Naive thymus-derived CD8-positive, alpha-beta T cell (primary cell): ENCODE results near the gene RGS19. TPM values are rescaled to one million over a fixed set of nuclear protein-coding genes. Genes with fewer than 3 reads are reported as not detected.
A peak's percentile ranks its signal among the peaks of the same experiment; 100 is the strongest.

Source experiments
- ATAC-seq, 2 donors: fragments of 150-1000 bp; cut with Tn5 transposase in 1 of 2; sonication (Bioruptor Pico), chemical (Tn5 transposase) in 1 of 2; 1 replicate in 1 of 2; 2 replicates in 1 of 2; pipeline ENCODE4 v1.10.0; 2021; ENCODE audit warnings: mild to moderate bottlenecking in 2 of 2, moderate library complexity in 2 of 2
- POLR2A ChIA-PET: fragments of 350-600 bp; sonication (Branson Sonifier 250); formaldehyde crosslinking; loops from one replicate; lab custom pipeline; 2021; ENCODE audit warnings: antibody characterized with exemption; lab: Charles Lee
- DNase-seq, 10 donors: peaks; one replicate each; pipeline versions ENCODE4 v3.0.0 to v3.0.0-alpha.2; 2020 to 2022
- H3K27ac Mint-ChIP-seq, 10 donors: one replicate each; pipeline ENCODE4 v1.8.0; 2020 to 2022; ENCODE audit warnings: mild to moderate bottlenecking in 10 of 10, mixed read lengths in 10 of 10, moderate library complexity in 4 of 10, inconsistent platforms in 1 of 10
- H3K27me3 Mint-ChIP-seq, 5 donors: one replicate each; pipeline ENCODE4 v1.8.0; 2021 to 2022; ENCODE audit warnings: mixed read lengths in 5 of 5
- H3K36me3 Mint-ChIP-seq, 3 donors: one replicate each; pipeline ENCODE4 v1.8.0; 2020 to 2022; ENCODE audit warnings: mixed read lengths in 3 of 3, mild to moderate bottlenecking in 2 of 3, inconsistent platforms in 1 of 3
- H3K4me1 Mint-ChIP-seq, 4 donors: one replicate each; pipeline ENCODE4 v1.8.0; 2021 to 2022; ENCODE audit warnings: mixed read lengths in 4 of 4
- H3K4me3 Mint-ChIP-seq, 10 donors: one replicate each; pipeline ENCODE4 v1.8.0; 2020 to 2022; ENCODE audit warnings: mild to moderate bottlenecking in 10 of 10, mixed read lengths in 10 of 10, moderate library complexity in 6 of 10, inconsistent platforms in 1 of 10
- H3K9me3 Mint-ChIP-seq, 9 donors: one replicate each; pipeline ENCODE4 v1.8.0; 2020 to 2022; ENCODE audit warnings: mixed read lengths in 9 of 9, mild to moderate bottlenecking in 3 of 9, inconsistent platforms in 1 of 9, moderate library complexity in 1 of 9
- polyA plus RNA-seq, 3 donors: library from polyadenylated mRNA; unstranded; fragments of 300-500 nt; fragmentation: Illumina TruSeq; gene quantifications; one replicate each; pipeline ENCODE4 v1.2.3, GENCODE V29; 2021
- total RNA-seq, 8 experiments: library from RNA in 2 of 8; stranded (reverse) in 2 of 8; gene quantifications; one replicate each; pipeline ENCODE4 v1.2.3 and lab custom pipeline; 2021 to 2026

The RGS19 gene
- total and polyA plus RNA-seq, 5 experiments from 2014 or later: 16.9 to 67.5 (median 50.9) TPM

- peak; percentile 60 to 85 (median 71) for DNase-seq
- POLR2A ChIA-PET: interaction anchor here (0.5 to 4.7 kb wide), 20 partner anchors 10 to 902 kb away, joined by 3 to 47 read pairs (median 4); partner anchors contain the start of genes ARFRP1, NPBWR2, PCMTD2 and PRPF6
- Mint-ChIP-seq H3K9me3 (no peaks in the 10 kb centered on the region), H3K4me3 (peak overlapping the region; percentile 79 to 95 (median 92)), H3K4me1 (peaks cover 17 to 58% (median 48%) of the 10 kb centered on the region in 4 donors), H3K36me3 (peaks cover 0 to 29% (median 0%) of the 10 kb centered on the region in 3 donors), H3K27me3 (no peaks in the 10 kb centered on the region), H3K27ac (peak overlapping the region; percentile 80 to 94 (median 87))
- peak; percentile 62 to 75 for ATAC-seq
Measured at GRCh38 chr20:64077876-64078551, 1.3 kb downstream of the RGS19 start.

DNA sequence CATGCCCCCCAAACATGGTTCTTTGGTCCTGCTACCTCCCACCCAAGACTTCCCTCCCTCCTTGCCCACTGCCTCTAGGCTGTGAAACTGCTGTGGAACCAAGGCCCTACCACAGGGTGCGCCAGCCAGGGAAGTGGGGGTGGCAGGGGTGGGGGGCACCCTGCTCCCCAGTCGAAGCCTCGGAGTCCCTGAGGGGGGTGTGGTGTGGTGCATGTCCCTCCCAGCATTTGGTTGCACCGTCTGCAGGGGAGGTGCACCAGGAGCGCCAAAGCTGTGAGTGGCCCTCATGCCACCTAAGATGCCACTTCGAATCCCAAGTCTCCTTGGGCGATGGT is 1.8 kb downstream of the RGS19 start:
- no peaks in the 10 kb centered on the region for H3K27me3 Mint-ChIP-seq
- peak overlapping the region; percentile 80 to 94 (median 87) for H3K27ac Mint-ChIP-seq
- no peaks in the 10 kb centered on the region for H3K9me3 Mint-ChIP-seq
- H3K4me3 Mint-ChIP-seq: peak overlapping the region; percentile 79 to 95 (median 92)
- ATAC-seq: peak in 1 of 2 donors; percentile 8
- H3K4me1 Mint-ChIP-seq: peaks cover 16 to 53% (median 44%) of the 10 kb centered on the region in 4 donors
- no peak for DNase-seq
- POLR2A ChIA-PET: interaction anchor here (0.5 to 4.7 kb wide), 16 partner anchors 10 to 902 kb away, joined by 3 to 47 read pairs (median 4); partner anchors contain the start of genes ARFRP1, PCMTD2, PRPF6 and TCEA2
- H3K36me3 Mint-ChIP-seq: peaks cover 0 to 31% (median 0%) of the 10 kb centered on the region in 3 donors

- POLR2A ChIA-PET: interaction anchor here (0.6 to 4.7 kb wide), 11 partner anchors 9 to 181 kb away, joined by 3 to 47 read pairs (median 7); partner anchors contain the start of genes TCEA2 and UCKL1
- ATAC-seq: peak in 1 of 2 donors; percentile 1
- Mint-ChIP-seq H3K4me1 (peaks cover 14 to 53% (median 40%) of the 10 kb centered on the region in 4 donors), H3K27me3 (no peaks in the 10 kb centered on the region), H3K36me3 (peaks cover 0 to 33% (median 0%) of the 10 kb centered on the region in 3 donors), H3K4me3 (peak overlapping the region; percentile 79 to 95 (median 92)), H3K9me3 (no peaks in the 10 kb centered on the region), H3K27ac (peak overlapping the region; percentile 43 to 94 (median 84))
- peak in 3 of 10 donors; percentile 35 to 47 (median 39) for DNase-seq
Measured at GRCh38 chr20:64077094-64077493, 2.2 kb downstream of the RGS19 start.

GRCh38 chr20:64076061-64076997 is 3.0 kb downstream of the RGS19 start:
- peak overlapping the region in 9 of 10 donors; percentile 14 to 95 (median 39) for H3K4me3 Mint-ChIP-seq
- POLR2A ChIA-PET: interaction anchor here (0.6 to 4.7 kb wide), 8 partner anchors 9 to 120 kb away, joined by 3 to 47 read pairs (median 13); partner anchors contain the start of genes TCEA2 and UCKL1
- peaks cover 0 to 33% (median 0%) of the 10 kb centered on the region in 3 donors for H3K36me3 Mint-ChIP-seq
- H3K27ac Mint-ChIP-seq: peak overlapping the region in 8 of 10 donors; percentile 15 to 88 (median 60)
- no peak for ATAC-seq
- H3K4me1 Mint-ChIP-seq: peaks cover 9 to 48% (median 36%) of the 10 kb centered on the region in 4 donors
- H3K9me3 Mint-ChIP-seq: no peaks in the 10 kb centered on the region
- no peaks in the 10 kb centered on the region for H3K27me3 Mint-ChIP-seq
- DNase-seq: no peak

- POLR2A ChIA-PET: interaction anchor here (4.6 to 4.7 kb wide), 2 partner anchors 8 to 11 kb away, joined by 21 to 47 read pairs; no protein-coding TSS in a partner anchor
- no peak for ATAC-seq
- Mint-ChIP-seq H3K9me3 (no peaks in the 10 kb centered on the region), H3K4me1 (peaks cover 9 to 40% (median 33%) of the 10 kb centered on the region in 4 donors), H3K27me3 (no peaks in the 10 kb centered on the region), H3K27ac (peak overlapping the region in 7 of 10 donors; percentile 28 to 85 (median 63)), H3K36me3 (peaks cover 0 to 33% (median 0%) of the 10 kb centered on the region in 3 donors), H3K4me3 (no peak overlapping the region)
- no peak for DNase-seq
Measured at GRCh38 chr20:64075556-64075955, 3.8 kb downstream of the RGS19 start.

GRCh38 chr20:64074963-64075362 is 4.4 kb downstream of the RGS19 start:
- POLR2A ChIA-PET: interaction anchor here (1.6 kb wide), 1 partner anchor 12 kb away, joined by 4 read pairs; the partner anchor contains the start of gene TCEA2
- H3K27ac Mint-ChIP-seq: peak overlapping the region in 3 of 10 donors; percentile 36 to 85 (median 65)
- peaks cover 9 to 35% (median 28%) of the 10 kb centered on the region in 4 donors for H3K4me1 Mint-ChIP-seq
- H3K9me3 Mint-ChIP-seq: no peaks in the 10 kb centered on the region
- H3K27me3 Mint-ChIP-seq: no peaks in the 10 kb centered on the region
- no peak for ATAC-seq
- no peak for DNase-seq
- H3K4me3 Mint-ChIP-seq: no peak overlapping the region
- H3K36me3 Mint-ChIP-seq: peaks cover 0 to 33% (median 0%) of the 10 kb centered on the region in 3 donors

DNA sequence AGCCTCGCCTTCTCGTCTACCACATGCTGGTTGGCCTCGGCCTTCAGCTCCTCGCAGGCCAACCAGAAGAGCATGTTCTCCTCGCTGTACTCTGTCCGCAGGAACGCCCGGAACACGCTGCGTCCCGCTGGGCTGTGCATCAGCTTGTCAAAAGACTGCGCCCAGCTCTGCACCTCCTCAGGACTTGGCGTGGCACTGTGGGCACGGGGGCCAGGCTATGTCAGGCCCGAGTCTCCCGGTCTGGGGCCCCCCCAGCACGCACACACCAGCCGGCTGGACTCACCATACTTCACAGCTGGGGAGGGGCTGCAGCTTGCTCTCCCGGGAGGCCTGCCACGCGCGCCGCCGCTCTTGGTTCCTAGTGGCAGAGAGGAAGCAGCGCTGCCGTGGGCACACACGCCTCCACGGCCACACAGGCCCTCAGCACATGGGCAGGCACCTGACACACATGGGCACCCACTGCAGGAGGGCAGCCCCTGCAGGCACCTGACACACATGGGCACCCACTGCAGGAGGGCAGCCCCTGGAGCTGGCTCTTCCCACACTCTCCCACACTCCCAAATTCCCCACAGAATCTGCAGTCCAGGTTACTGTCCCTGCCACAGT is 5.0 kb downstream of the RGS19 start:
- no peaks in the 10 kb centered on the region for H3K27me3 Mint-ChIP-seq
- H3K36me3 Mint-ChIP-seq: peaks cover 0 to 33% (median 0%) of the 10 kb centered on the region in 3 donors
- peak overlapping the region in 1 of 10 donors; percentile 34 for H3K27ac Mint-ChIP-seq
- H3K4me1 Mint-ChIP-seq: peaks cover 9 to 35% (median 31%) of the 10 kb centered on the region in 4 donors
- H3K4me3 Mint-ChIP-seq: no peak overlapping the region
- ATAC-seq (no peak), DNase-seq (no peak)
- POLR2A ChIA-PET: interaction anchor here (1.6 kb wide), 1 partner anchor 12 kb away, joined by 4 read pairs; the partner anchor contains the start of gene TCEA2
- H3K9me3 Mint-ChIP-seq: no peaks in the 10 kb centered on the region

DNA sequence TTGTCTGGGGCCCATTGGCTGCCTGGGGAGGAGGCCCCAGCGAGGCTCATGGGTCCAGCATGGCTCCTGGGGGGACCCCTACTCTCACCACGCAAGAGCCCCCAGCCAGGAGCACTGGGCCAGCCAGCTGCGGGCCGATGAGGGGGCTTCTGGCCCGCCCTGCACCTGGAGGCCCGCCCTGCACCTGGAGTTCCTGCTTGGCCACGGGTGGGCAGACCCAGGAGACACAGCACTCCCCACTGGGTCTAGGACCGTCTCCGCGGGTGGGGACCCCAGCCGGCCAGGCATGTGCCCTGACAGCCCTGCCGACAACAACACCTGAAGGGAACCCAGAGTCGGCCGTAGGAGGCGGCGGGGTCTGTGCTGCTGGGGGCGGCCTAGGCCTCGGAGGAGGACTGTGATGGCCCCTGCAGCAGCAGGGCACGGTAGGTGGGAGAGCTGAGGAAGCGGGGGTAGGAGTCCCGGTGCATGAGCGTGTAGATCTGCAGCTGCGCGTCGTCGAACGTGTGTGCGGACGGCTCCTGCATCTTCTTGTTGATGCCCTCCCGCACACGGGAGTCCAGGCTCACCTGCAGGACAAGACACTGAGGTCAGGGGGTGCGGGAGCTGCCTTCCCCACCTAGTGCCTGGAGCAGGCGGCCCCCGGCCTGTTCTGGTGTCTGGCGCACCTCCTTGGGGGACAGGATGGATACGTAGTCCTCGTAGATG is 5.7 kb downstream of the RGS19 start:
- H3K4me1 Mint-ChIP-seq: peaks cover 8 to 33% (median 30%) of the 10 kb centered on the region in 4 donors
- H3K27ac Mint-ChIP-seq: peak overlapping the region in 2 of 10 donors; percentile 4 to 19
- DNase-seq (no peak), ATAC-seq (no peak)
- H3K36me3 Mint-ChIP-seq: peaks cover 0 to 33% (median 0%) of the 10 kb centered on the region in 3 donors
- H3K27me3 Mint-ChIP-seq: no peaks in the 10 kb centered on the region
- no peak overlapping the region for H3K4me3 Mint-ChIP-seq
- POLR2A ChIA-PET: interaction anchor here (1.6 kb wide), 1 partner anchor 11 kb away, joined by 4 read pairs; the partner anchor contains the start of gene TCEA2
- H3K9me3 Mint-ChIP-seq: no peaks in the 10 kb centered on the region

GRCh38 chr20:64072498-64073063 is 6.7 kb downstream of the RGS19 start:
- Mint-ChIP-seq H3K36me3 (peaks cover 0 to 33% (median 0%) of the 10 kb centered on the region in 3 donors), H3K4me1 (peaks cover 8 to 31% (median 26%) of the 10 kb centered on the region in 4 donors), H3K9me3 (no peaks in the 10 kb centered on the region), H3K27me3 (no peaks in the 10 kb centered on the region), H3K4me3 (no peak overlapping the region), H3K27ac (peak overlapping the region in 3 of 10 donors; percentile 6 to 61 (median 59))
- no peak for ATAC-seq
- no peak for DNase-seq
- POLR2A ChIA-PET: interaction anchor here (1.2 to 1.3 kb wide), 5 partner anchors 8 to 447 kb away, joined by 3 to 5 read pairs (median 4); partner anchors contain the start of gene TCEA2

DNA sequence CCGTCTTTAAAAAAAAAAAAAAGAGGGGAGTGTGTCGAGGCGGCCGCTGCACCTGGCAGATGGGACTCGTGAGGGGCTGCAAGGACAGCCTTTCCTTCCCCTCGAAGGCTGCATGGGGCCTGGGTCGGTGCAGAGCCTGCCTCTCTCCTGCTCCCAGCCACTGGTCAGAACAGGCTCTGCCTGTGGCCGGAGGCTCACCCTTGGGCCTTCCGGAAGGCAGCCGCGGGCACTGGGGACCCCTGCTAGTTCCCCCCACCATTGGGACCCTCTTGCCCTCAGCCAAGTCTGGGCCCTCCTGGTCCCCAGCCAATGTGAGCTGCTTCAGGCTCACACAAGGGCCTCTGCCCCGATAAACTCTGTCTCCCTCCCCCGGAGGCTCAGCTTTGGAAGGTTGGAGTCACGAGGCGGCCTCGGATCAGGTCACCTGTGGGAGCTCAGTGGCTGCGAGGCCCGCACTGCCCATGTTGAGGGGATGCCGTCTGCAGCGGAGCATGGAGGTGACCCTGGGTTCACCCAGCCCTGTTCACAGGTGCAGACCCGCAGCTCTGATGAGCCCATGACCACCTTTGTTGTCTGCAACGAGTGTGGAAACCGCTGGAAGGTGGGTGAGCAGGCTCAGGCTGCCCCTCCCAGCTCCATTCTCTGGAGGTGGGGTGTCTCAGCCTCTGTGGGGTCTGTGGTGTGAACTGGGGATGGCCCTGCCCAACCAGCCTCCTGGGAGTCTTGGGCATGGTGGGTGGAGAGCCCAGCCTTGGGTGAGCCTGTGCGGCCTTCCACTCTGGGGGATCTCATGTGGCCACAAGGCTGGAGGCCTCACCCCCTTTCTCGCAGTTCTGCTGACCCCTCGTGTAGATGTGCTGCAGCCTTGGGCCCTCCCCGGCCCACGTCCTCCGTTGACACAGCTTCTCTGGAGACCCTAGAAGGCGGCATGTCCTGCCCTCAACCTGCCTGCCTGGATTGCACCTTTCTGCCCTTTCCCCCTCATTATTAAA is 7.7 kb downstream of the RGS19 start:
- ATAC-seq: no peak
- POLR2A ChIA-PET: interaction anchor here (1.2 to 1.3 kb wide), 5 partner anchors 9 to 446 kb away, joined by 3 to 5 read pairs (median 4); partner anchors contain the start of gene TCEA2
- DNase-seq: no peak
- Mint-ChIP-seq H3K4me1 (peaks cover 9 to 35% (median 28%) of the 10 kb centered on the region in 4 donors), H3K9me3 (no peaks in the 10 kb centered on the region), H3K36me3 (peaks cover 0 to 31% (median 0%) of the 10 kb centered on the region in 3 donors), H3K27me3 (no peaks in the 10 kb centered on the region), H3K4me3 (no peak overlapping the region), H3K27ac (peak overlapping the region in 3 of 10 donors; percentile 33 to 79 (median 59))
